Osteoblast (primary cell): ENCODE measurements around the gene TMTC3. TPM values are rescaled to one million over a fixed set of nuclear protein-coding genes. Genes with fewer than 3 reads are reported as not detected.
A peak's percentile ranks its signal among the peaks of the same experiment; 100 is the strongest.
"Not testable (repeated sequence)": the region's sequence is repeated elsewhere in the genome, so short reads cannot be mapped to it uniquely, and the experiment has no call there.

ENCODE experiments used
- DNase-seq: peaks from one replicate; pipeline ENCODE4 v3.0.0; 2011; ENCODE audit warnings: low spot score, mixed read lengths; ENCODE audit not compliant: insufficient read length; ENCODE audit errors: missing footprints
- H2AFZ ChIP-seq: 2 replicates; pipeline ENCODE4 v1.6.0; 2011; ENCODE audit warnings: mild to moderate bottlenecking, low read length
- H3K27ac ChIP-seq: 2 replicates; pipeline ENCODE4 v1.5.1; 2011; ENCODE audit warnings: mild to moderate bottlenecking, low read depth, low read length, moderate library complexity
- H3K27me3 ChIP-seq: 2 replicates; pipeline ENCODE4 v1.6.0; 2012; ENCODE audit warnings: mild to moderate bottlenecking, control low read depth, inconsistent platforms, low read length, moderate library complexity; ENCODE audit not compliant: insufficient read depth
- H3K36me3 ChIP-seq: 2 replicates; pipeline ENCODE4 v1.5.1; 2011; ENCODE audit warnings: mild to moderate bottlenecking, low read length, control low read depth, moderate library complexity; ENCODE audit not compliant: insufficient read depth
- H3K4me1 ChIP-seq: 2 replicates; pipeline ENCODE4 v1.5.1; 2011; ENCODE audit warnings: mild to moderate bottlenecking, low read length, control low read depth, moderate library complexity; ENCODE audit not compliant: insufficient read depth
- H3K4me2 ChIP-seq: 2 replicates; pipeline ENCODE4 v1.6.0; 2011; ENCODE audit warnings: mild to moderate bottlenecking, low read length; ENCODE audit not compliant: insufficient read depth
- H3K4me3 ChIP-seq: fragments of 200-600 bp; sonication (generic); 3 replicates; pipeline ENCODE4 v1.5.1; 2012; ENCODE audit warnings: mild to moderate bottlenecking, low read length, inconsistent platforms; ENCODE audit not compliant: insufficient read depth
- H3K79me2 ChIP-seq: 2 replicates; pipeline ENCODE4 v1.6.0; 2012; ENCODE audit warnings: mild to moderate bottlenecking, low read length, control low read depth, inconsistent platforms; ENCODE audit not compliant: insufficient read depth
- H3K9me3 ChIP-seq: 2 replicates; pipeline ENCODE4 v1.5.1; 2011; ENCODE audit warnings: low read depth, low read length, control low read depth
- H4K20me1 ChIP-seq: 2 replicates; pipeline ENCODE4 v1.6.0; 2012; ENCODE audit warnings: mild to moderate bottlenecking, low read length, control low read depth; ENCODE audit not compliant: insufficient read depth
- CTCF ChIP-seq: IDR thresholded peaks from 2 replicates; pipeline ENCODE4 v1.5.1; 2011; ENCODE audit warnings: mild to moderate bottlenecking, low read depth, low read length, moderate library complexity; ENCODE audit errors: extremely low read depth
- total RNA-seq: library from RNA; depleted of rRNA; stranded (reverse); fragments of >200 nt; gene quantifications from 2 replicates; pipeline ENCODE4 v1.2.3, GENCODE V29; 2012

Gene TMTC3
- total RNA-seq, 1 donor, result 46.3 TPM

GRCh38 chr12:88127855-88128254, 14.3 kb upstream of the TMTC3 start:
- peaks cover 18% of the 10 kb centered on the region for H3K36me3 ChIP-seq
- H3K79me2 ChIP-seq, result no peaks in the 10 kb centered on the region

GRCh38 chr12:88132392-88132791, 9.7 kb upstream of the TMTC3 start:
- no peaks in the 10 kb centered on the region for H4K20me1 ChIP-seq
- H3K79me2 ChIP-seq, result no peaks in the 10 kb centered on the region
- peaks cover 6% of the 10 kb centered on the region for H3K36me3 ChIP-seq
- no peaks in the 10 kb centered on the region for H3K4me1 ChIP-seq
- DNase-seq, result no peak
- no peak overlapping the region for H3K27ac ChIP-seq
- H2AFZ ChIP-seq, result no peak overlapping the region
- H3K4me3 ChIP-seq, result no peak overlapping the region
- no peak for TF ChIP-seq CTCF
- no peaks in the 10 kb centered on the region for H3K27me3 ChIP-seq
- no peaks in the 10 kb centered on the region for H3K9me3 ChIP-seq
- no peak overlapping the region for H3K4me2 ChIP-seq

More at GRCh38 chr12:88127855-88128254, 14.3 kb upstream of the TMTC3 start:
- Histone ChIP-seq H3K4me1 (no peaks in the 10 kb centered on the region), H3K4me2 (no peak overlapping the region), H3K27me3 (no peaks in the 10 kb centered on the region), H3K9me3 (no peaks in the 10 kb centered on the region), H3K27ac (no peak overlapping the region), H3K4me3 (no peak overlapping the region), H2AFZ (no peak overlapping the region), H4K20me1 (no peaks in the 10 kb centered on the region)
- no peak for TF ChIP-seq CTCF
- no peak for DNase-seq

GRCh38 chr12:88133181-88133580, 8.9 kb upstream of the TMTC3 start:
- not testable (repeated sequence) for H2AFZ ChIP-seq, H3K79me2 ChIP-seq, H3K27ac ChIP-seq, H3K27me3 ChIP-seq, H3K36me3 ChIP-seq, H3K4me2 ChIP-seq, H3K4me3 ChIP-seq, DNase-seq, H3K9me3 ChIP-seq, H4K20me1 ChIP-seq, H3K4me1 ChIP-seq

- H3K9me3 ChIP-seq, DNase-seq, H3K27me3 ChIP-seq, H3K27ac ChIP-seq, H4K20me1 ChIP-seq, H3K4me2 ChIP-seq, H3K4me3 ChIP-seq, H2AFZ ChIP-seq: not testable (repeated sequence)
- Histone ChIP-seq H3K4me1 (peaks cover 14% of the 10 kb centered on the region), H3K36me3 (peaks cover 12% of the 10 kb centered on the region), H3K79me2 (peaks cover 31% of the 10 kb centered on the region)
Measured at GRCh38 chr12:88139711-88140110, 2.4 kb upstream of the TMTC3 start.

- TF ChIP-seq CTCF, result no peak
- H3K27ac ChIP-seq, result peak overlapping the region; percentile 88
- H3K4me1 ChIP-seq, result peaks cover 14% of the 10 kb centered on the region
- H3K4me3 ChIP-seq, result peak overlapping the region; percentile 98
- H3K27me3 ChIP-seq, result no peaks in the 10 kb centered on the region
- peaks cover 47% of the 10 kb centered on the region for H3K79me2 ChIP-seq
- peaks cover 10% of the 10 kb centered on the region for H3K36me3 ChIP-seq
- peak overlapping the region; percentile 97 for H2AFZ ChIP-seq
- H3K4me2 ChIP-seq, result peak overlapping the region; percentile 97
- no peak for DNase-seq
- no peaks in the 10 kb centered on the region for H3K9me3 ChIP-seq
- H4K20me1 ChIP-seq, result no peaks in the 10 kb centered on the region
Measured at GRCh38 chr12:88141425-88141773, 708 bp upstream of the TMTC3 start.
